ENCODE data around the gene PLEKHF1.

GRCh38 chr19:29682236-29682895, 17.1 kb downstream of the PLEKHF1 start:
- TF ChIP-seq CTCF (IDR thresholded peaks at IDR 0.05) (no peak), EZH2 (IDR thresholded peaks at IDR 0.05; ENCODE audit: borderline replicate concordance, insufficient read depth, low read depth, low read length, poor library complexity, severe bottlenecking) (no peak)
